ENCODE results near the gene ELMO1.

The ELMO1 gene

DNA sequence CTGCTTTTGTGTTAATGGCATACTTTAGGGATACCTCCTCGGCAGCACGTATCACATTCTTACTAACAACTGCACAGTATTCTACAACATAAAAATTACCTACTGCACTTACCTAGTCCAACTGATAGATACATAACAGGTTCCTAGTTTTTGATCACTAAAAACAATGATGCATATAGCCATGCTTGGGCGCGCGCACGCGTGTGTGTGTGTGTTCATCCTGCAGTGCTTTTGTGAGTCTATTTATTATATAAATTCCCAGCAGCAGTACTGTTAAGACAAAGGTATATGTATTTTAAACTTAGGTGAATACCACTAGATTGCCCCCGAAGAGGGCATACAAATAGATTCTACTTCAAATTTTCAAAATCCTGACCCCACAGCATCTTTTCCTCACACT is 181.4 kb downstream of the ELMO1 start:
- POLR2A ChIA-PET, result no interaction called here
- CTCF ChIA-PET, result no interaction called here
- DNase-seq (ENCODE audit: low read depth, low spot score), result no peak
- TF ChIP-seq, protein P1, sequence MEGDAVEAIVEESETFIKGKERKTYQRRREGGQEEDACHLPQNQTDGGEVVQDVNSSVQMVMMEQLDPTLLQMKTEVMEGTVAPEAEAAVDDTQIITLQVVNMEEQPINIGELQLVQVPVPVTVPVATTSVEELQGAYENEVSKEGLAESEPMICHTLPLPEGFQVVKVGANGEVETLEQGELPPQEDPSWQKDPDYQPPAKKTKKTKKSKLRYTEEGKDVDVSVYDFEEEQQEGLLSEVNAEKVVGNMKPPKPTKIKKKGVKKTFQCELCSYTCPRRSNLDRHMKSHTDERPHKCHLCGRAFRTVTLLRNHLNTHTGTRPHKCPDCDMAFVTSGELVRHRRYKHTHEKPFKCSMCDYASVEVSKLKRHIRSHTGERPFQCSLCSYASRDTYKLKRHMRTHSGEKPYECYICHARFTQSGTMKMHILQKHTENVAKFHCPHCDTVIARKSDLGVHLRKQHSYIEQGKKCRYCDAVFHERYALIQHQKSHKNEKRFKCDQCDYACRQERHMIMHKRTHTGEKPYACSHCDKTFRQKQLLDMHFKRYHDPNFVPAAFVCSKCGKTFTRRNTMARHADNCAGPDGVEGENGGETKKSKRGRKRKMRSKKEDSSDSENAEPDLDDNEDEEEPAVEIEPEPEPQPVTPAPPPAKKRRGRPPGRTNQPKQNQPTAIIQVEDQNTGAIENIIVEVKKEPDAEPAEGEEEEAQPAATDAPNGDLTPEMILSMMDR (IDR thresholded peaks at IDR 0.05; ENCODE audit: insufficient read depth, low read length, missing control alignments), result no peak
- no peak overlapping the region for H3K4me3 ChIP-seq (ENCODE audit: low read depth, low read length)

- POLR2A ChIA-PET, result no interaction called here
- CTCF ChIA-PET, result no interaction called here
- no peak overlapping the region for H3K4me3 ChIP-seq (ENCODE audit: low read depth, low read length)
- DNase-seq (ENCODE audit: low read depth, low spot score), result no peak
- TF ChIP-seq, protein P1 (IDR thresholded peaks at IDR 0.05; ENCODE audit: insufficient read depth, low read length, missing control alignments), result no peak
These were observed 182.8 kb downstream of the ELMO1 start for GRCh38 chr7:37265876-37266275.

GRCh38 chr7:37265006-37265405 is 183.7 kb downstream of the ELMO1 start:
- H3K4me3 ChIP-seq (ENCODE audit: low read depth, low read length), result no peak overlapping the region
- POLR2A ChIA-PET, result no interaction called here
- CTCF ChIA-PET, result no interaction called here
- DNase-seq (ENCODE audit: low read depth, low spot score), result no peak
- TF ChIP-seq, protein P1 (IDR thresholded peaks at IDR 0.05; ENCODE audit: insufficient read depth, low read length, missing control alignments), result no peak

GRCh38 chr7:37262181-37262580 is 186.5 kb downstream of the ELMO1 start:
- H3K4me3 ChIP-seq (ENCODE audit: low read depth, low read length), result no peak overlapping the region
- CTCF ChIA-PET, result no interaction called here
- no peak for DNase-seq (ENCODE audit: low read depth, low spot score)
- TF ChIP-seq, protein P1 (IDR thresholded peaks at IDR 0.05; ENCODE audit: insufficient read depth, low read length, missing control alignments), result no peak
- POLR2A ChIA-PET, result no interaction called here

GRCh38 chr7:37259319-37259821 is 189.3 kb downstream of the ELMO1 start:
- DNase-seq (ENCODE audit: low read depth, low spot score), result no peak
- TF ChIP-seq, protein P1 (IDR thresholded peaks at IDR 0.05; ENCODE audit: insufficient read depth, low read length, missing control alignments), result no peak
- H3K4me3 ChIP-seq (ENCODE audit: low read depth, low read length), result no peak overlapping the region
- POLR2A ChIA-PET, result no interaction called here
- CTCF ChIA-PET, result no interaction called here

DNA sequence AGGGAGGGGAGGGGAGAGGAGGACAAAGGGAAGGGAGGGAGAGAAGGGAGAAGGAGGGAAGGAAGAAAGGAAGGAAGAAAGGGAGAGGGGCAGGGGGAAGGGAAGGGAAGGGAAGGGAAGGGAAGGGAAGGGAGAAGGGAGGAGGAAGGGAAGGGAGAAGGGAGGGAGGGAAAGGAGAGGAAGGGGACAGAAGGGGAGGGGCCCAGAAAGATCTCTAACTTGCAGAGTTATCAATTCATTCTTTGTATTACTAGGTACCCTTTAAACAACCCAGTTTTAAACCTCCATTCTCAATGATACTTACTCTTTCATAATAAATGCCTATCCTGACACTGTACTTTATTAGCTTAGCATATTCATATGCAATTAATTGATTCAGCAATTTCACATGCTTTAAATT is 192.0 kb downstream of the ELMO1 start:
- POLR2A ChIA-PET, result no interaction called here

More for the DNA sequence above, 192.0 kb downstream of the ELMO1 start:
- DNase-seq (ENCODE audit: low read depth, low spot score), result no peak
- TF ChIP-seq, protein P1 (IDR thresholded peaks at IDR 0.05; ENCODE audit: insufficient read depth, low read length, missing control alignments), result no peak
- CTCF ChIA-PET, result no interaction called here
- H3K4me3 ChIP-seq (ENCODE audit: low read depth, low read length), result no peak overlapping the region
